PC-9 (cell line): ENCODE measurements around the gene PLEKHG5. TPM values are rescaled to one million over a fixed set of nuclear protein-coding genes. Genes with fewer than 3 reads are reported as not detected.

Source experiments
- BruUV-seq: library from RNA; stranded (reverse); fragments of 400-500 nt; replicated peaks from 2 replicates; lab custom pipeline; 2021; lab: Mats Ljungman, UMichigan
- CTCF ChIA-PET: fragments of 300-600 bp; sonication (Branson Sonifier 250); formaldehyde crosslinking; loops from one replicate; lab custom pipeline; 2022; ENCODE audit warnings: antibody characterized with exemption; lab: Charles Lee
- POLR2A ChIA-PET: fragments of 300-600 bp; sonication (Branson Sonifier 250); formaldehyde crosslinking; loops from one replicate; lab custom pipeline; 2022; ENCODE audit warnings: antibody characterized with exemption; ENCODE audit not compliant: unreplicated experiment; lab: Charles Lee
- DNase-seq, 2 experiments: peaks; one replicate each; pipeline versions ENCODE4 v3.0.0 to v3.0.0-alpha.2; 2015 to 2022; ENCODE audit warnings: mixed read lengths in 1 of 2
- H2AFZ ChIP-seq: fragments of 200-600 bp; sonication (generic); 2 replicates; pipeline ENCODE4 v1.8.1; 2017; ENCODE audit warnings: antibody characterized with exemption
- H3F3A ChIP-seq: fragments of 200-600 bp; sonication (generic); 2 replicates; pipeline ENCODE4 v1.8.1; 2017; ENCODE audit warnings: antibody characterized with exemption, mild to moderate bottlenecking, low read depth; ENCODE audit not compliant: insufficient read depth
- H3K27ac ChIP-seq: fragments of 200-600 bp; sonication (generic); 2 replicates; pipeline ENCODE4 v1.6.1; 2016; ENCODE audit warnings: mixed run types
- H3K27me3 ChIP-seq: fragments of 200-600 bp; sonication (generic); 2 replicates; pipeline ENCODE4 v1.6.1; 2016; ENCODE audit warnings: low read depth, mixed run types; ENCODE audit not compliant: insufficient read depth
- H3K36me3 ChIP-seq: fragments of 200-600 bp; sonication (generic); 2 replicates; pipeline ENCODE4 v1.6.1; 2016; ENCODE audit warnings: low read depth, mixed run types
- H3K4me1 ChIP-seq: fragments of 200-600 bp; sonication (generic); replicated peaks from 2 replicates; pipeline ENCODE4 v1.6.1; 2016; ENCODE audit warnings: mixed run types; ENCODE audit not compliant: insufficient read depth
- H3K4me2 ChIP-seq: fragments of 200-600 bp; sonication (generic); 2 replicates; pipeline ENCODE4 v1.6.1; 2017; ENCODE audit warnings: mixed run types
- H3K4me3 ChIP-seq: fragments of 200-600 bp; sonication (generic); 2 replicates; pipeline ENCODE4 v1.6.1; 2016; ENCODE audit warnings: mixed run types
- H3K79me2 ChIP-seq: fragments of 200-600 bp; sonication (generic); 2 replicates; pipeline ENCODE4 v1.6.1; 2017; ENCODE audit warnings: low read depth, mixed run types
- H3K9me2 ChIP-seq: fragments of 200-600 bp; sonication (generic); 2 replicates; pipeline ENCODE4 v1.8.1; 2017; ENCODE audit warnings: mild to moderate bottlenecking; ENCODE audit not compliant: insufficient read depth
- H3K9me3 ChIP-seq: fragments of 200-600 bp; sonication (generic); 2 replicates; pipeline ENCODE4 v1.8.1; 2016; ENCODE audit warnings: low read depth; ENCODE audit not compliant: insufficient read depth
- H4K20me1 ChIP-seq: fragments of 200-600 bp; sonication (generic); 2 replicates; pipeline ENCODE4 v1.8.1; 2017; ENCODE audit not compliant: insufficient read depth
- CTCF ChIP-seq: fragments of 200-600 bp; sonication (generic); conservative IDR thresholded peaks from 2 replicates; pipeline ENCODE4 v1.6.1; 2017; ENCODE audit warnings: mixed run types, antibody characterized with exemption, mild to moderate bottlenecking, moderate library complexity
- EZH2 ChIP-seq: fragments of 200-600 bp; sonication (generic); IDR thresholded peaks from 2 replicates; pipeline ENCODE4 v1.8.0; 2017; ENCODE audit warnings: antibody characterized with exemption, low read depth
- intact Hi-C: fragments of 100-400 bp; cut with micrococcal nuclease; formaldehyde crosslinking; loops from one replicate; pipeline ENCODE4 v1.10.0; 2022; ENCODE audit not compliant: unreplicated experiment
- total RNA-seq: library from RNA; stranded (reverse); gene quantifications from 2 replicates; pipeline ENCODE4 v1.2.3, GENCODE V29; 2021

The PLEKHG5 gene
- total RNA-seq, 1 experiment from 2014 or later: 11.3 TPM

GRCh38 chr1:6496365-6496721, 4.9 kb upstream of the PLEKHG5 start:
- H3K4me3 ChIP-seq: no peak overlapping the region; the same call in 1 of the 2 replicates
- H3K4me2 ChIP-seq: peak overlapping the region; percentile 74
- no peak overlapping the region for H2AFZ ChIP-seq
- intact Hi-C loops: no loop called here
- no peaks in the 10 kb centered on the region for H3K9me3 ChIP-seq
- ChIA-PET POLR2A (no interaction called here), CTCF (no interaction called here)
- no peaks in the 10 kb centered on the region for H3K27me3 ChIP-seq
- no peak for DNase-seq
- BruUV-seq: no TSS peak
- H3F3A ChIP-seq: peaks cover 12% of the 10 kb centered on the region; the same call in 1 of the 2 replicates
- H3K36me3 ChIP-seq: no peaks in the 10 kb centered on the region
- no peaks in the 10 kb centered on the region for H3K79me2 ChIP-seq
- H3K4me1 ChIP-seq: peaks cover 16% of the 10 kb centered on the region
- H4K20me1 ChIP-seq: no peaks in the 10 kb centered on the region
- no peak for TF ChIP-seq EZH2
- no peak for TF ChIP-seq CTCF
- no peak overlapping the region for H3K27ac ChIP-seq
- H3K9me2 ChIP-seq: no peaks in the 10 kb centered on the region

GRCh38 chr1:6495540-6496364, 4.3 kb upstream of the PLEKHG5 start:
- peaks cover 16% of the 10 kb centered on the region for H3K4me1 ChIP-seq
- no peak overlapping the region for H3K4me3 ChIP-seq
- no peaks in the 10 kb centered on the region for H3K79me2 ChIP-seq
- H3K27ac ChIP-seq: no peak overlapping the region
- intact Hi-C loops: no loop called here
- no peaks in the 10 kb centered on the region for H3K36me3 ChIP-seq
- CTCF ChIA-PET: no interaction called here
- peaks cover 12% of the 10 kb centered on the region; the same call in 1 of the 2 replicates for H3F3A ChIP-seq
- no peak overlapping the region for H3K4me2 ChIP-seq
- H2AFZ ChIP-seq: no peak overlapping the region
- no peaks in the 10 kb centered on the region for H4K20me1 ChIP-seq
- H3K9me3 ChIP-seq: no peaks in the 10 kb centered on the region
- no peak for DNase-seq
- no peak for TF ChIP-seq CTCF
- no peak for TF ChIP-seq EZH2
- no peaks in the 10 kb centered on the region for H3K27me3 ChIP-seq
- POLR2A ChIA-PET: no interaction called here
- no TSS peak for BruUV-seq
- no peaks in the 10 kb centered on the region for H3K9me2 ChIP-seq

GRCh38 chr1:6495041-6495441, 3.6 kb upstream of the PLEKHG5 start:
- Histone ChIP-seq H3K4me3 (no peak overlapping the region), H4K20me1 (no peaks in the 10 kb centered on the region), H2AFZ (no peak overlapping the region), H3K4me1 (peaks cover 16% of the 10 kb centered on the region), H3K27me3 (no peaks in the 10 kb centered on the region), H3K9me2 (no peaks in the 10 kb centered on the region), H3F3A (peaks cover 12% of the 10 kb centered on the region; the same call in 1 of the 2 replicates), H3K27ac (no peak overlapping the region), H3K79me2 (no peaks in the 10 kb centered on the region), H3K9me3 (no peaks in the 10 kb centered on the region), H3K36me3 (no peaks in the 10 kb centered on the region), H3K4me2 (no peak overlapping the region)
- CTCF ChIA-PET: no interaction called here
- BruUV-seq: no TSS peak
- POLR2A ChIA-PET: no interaction called here
- intact Hi-C loops: no loop called here
- TF ChIP-seq EZH2 (no peak), CTCF (no peak)
- DNase-seq: no peak
